Measurements from ENCODE around the gene ARL17B.
"Not testable (repeated sequence)": the region's sequence is repeated elsewhere in the genome, so short reads cannot be mapped to it uniquely, and the experiment has no call there.

- not testable (repeated sequence) for TF ChIP-seq EZH2phosphoT487 (conservative IDR thresholded peaks at IDR 0.05; ENCODE audit: low read length); CTCF (IDR thresholded peaks at IDR 0.05; ENCODE audit: insufficient read depth, low read length, poor library complexity, severe bottlenecking)
Measured at GRCh38 chr17:46287587-46287986, 74.0 kb downstream of the ARL17B start.

Measured in SU-DHL-6 (cell line).